GM23338 (cell line): Measurements from ENCODE around the gene TMEM169. TPM values are rescaled to one million over a fixed set of nuclear protein-coding genes. Genes with fewer than 3 reads are reported as not detected.
A peak's percentile ranks its signal among the peaks of the same experiment; 100 is the strongest.
"Not testable (repeated sequence)": the region's sequence is repeated elsewhere in the genome, so short reads cannot be mapped to it uniquely, and the experiment has no call there.

Experiments used
- ATAC-seq: fragments of 200-7000 bp; cut with Tn5 transposase; 3 replicates; pipeline ENCODE4 v1.9.1; 2020
- DNase-seq: peaks from one replicate; pipeline ENCODE4 v3.0.0-alpha.2; 2015; ENCODE audit warnings: low spot score
- H2AFZ ChIP-seq: fragments of 200-600 bp; sonication (generic); 2 replicates; pipeline ENCODE4 v1.8.0; 2016; ENCODE audit warnings: antibody characterized with exemption, mild to moderate bottlenecking, moderate library complexity
- H3F3A ChIP-seq: fragments of 200-600 bp; sonication (generic); replicated peaks from 2 replicates; pipeline ENCODE4 v1.8.0; 2017; ENCODE audit warnings: antibody characterized with exemption, mixed run types, low read depth
- H3K27ac ChIP-seq: fragments of 200-600 bp; sonication (generic); 2 replicates; pipeline ENCODE4 v1.6.1; 2016; ENCODE audit warnings: low read depth
- H3K27me3 ChIP-seq: fragments of 200-600 bp; sonication (generic); 2 replicates; pipeline ENCODE4 v1.8.0; 2016; ENCODE audit warnings: mild to moderate bottlenecking, mixed run types, moderate library complexity; ENCODE audit not compliant: insufficient read depth
- H3K36me3 ChIP-seq: fragments of 200-600 bp; sonication (generic); 2 replicates; pipeline ENCODE4 v1.8.0; 2016; ENCODE audit warnings: mild to moderate bottlenecking; ENCODE audit not compliant: insufficient read depth
- H3K4me1 ChIP-seq: fragments of 200-600 bp; sonication (generic); 2 replicates; pipeline ENCODE4 v1.8.0; 2016; ENCODE audit warnings: mild to moderate bottlenecking, moderate library complexity; ENCODE audit not compliant: insufficient read depth
- H3K4me2 ChIP-seq: fragments of 200-600 bp; sonication (generic); 2 replicates; pipeline ENCODE4 v1.7.1; 2017; ENCODE audit warnings: mixed run types
- H3K4me3 ChIP-seq: fragments of 200-600 bp; sonication (generic); 2 replicates; pipeline ENCODE4 v1.6.1; 2016; ENCODE audit warnings: mixed run types
- H3K79me2 ChIP-seq: fragments of 200-600 bp; sonication (generic); replicated peaks from 2 replicates; pipeline ENCODE4 v1.8.0; 2017; ENCODE audit warnings: mild to moderate bottlenecking; ENCODE audit not compliant: insufficient read depth
- H3K9me2 ChIP-seq: fragments of 200-600 bp; sonication (generic); 2 replicates; pipeline ENCODE4 v1.8.0; 2017; ENCODE audit not compliant: insufficient read depth
- H4K20me1 ChIP-seq: fragments of 200-600 bp; sonication (generic); replicated peaks from 2 replicates; pipeline ENCODE4 v1.8.0; 2017; ENCODE audit warnings: mild to moderate bottlenecking; ENCODE audit not compliant: insufficient read depth
- H3K27ac Mint-ChIP-seq: 2 replicates; pipeline ENCODE4 v1.8.0; 2020; ENCODE audit warnings: inconsistent platforms, mild to moderate bottlenecking, moderate library complexity, mixed read lengths
- H3K27me3 Mint-ChIP-seq: 3 replicates; pipeline ENCODE4 v1.8.0; 2022; ENCODE audit warnings: low read depth, mild to moderate bottlenecking, moderate library complexity, mixed read lengths, inconsistent platforms; ENCODE audit not compliant: insufficient read depth, poor library complexity
- H3K36me3 Mint-ChIP-seq: 3 replicates; pipeline ENCODE4 v1.8.0; 2021; ENCODE audit warnings: low read depth, mild to moderate bottlenecking, inconsistent platforms, moderate library complexity, mixed read lengths
- H3K4me1 Mint-ChIP-seq: 3 replicates; pipeline ENCODE4 v1.8.0; 2020; ENCODE audit warnings: mild to moderate bottlenecking, inconsistent platforms, mixed read lengths
- H3K4me3 Mint-ChIP-seq: 3 replicates; pipeline ENCODE4 v1.8.0; 2021; ENCODE audit warnings: moderate library complexity, mild to moderate bottlenecking, inconsistent platforms, mixed read lengths
- H3K9me3 Mint-ChIP-seq: 3 replicates; pipeline ENCODE4 v1.8.0; 2020; ENCODE audit warnings: moderate library complexity, mild to moderate bottlenecking, inconsistent platforms, mixed read lengths
- CREB1 ChIP-seq: fragments of 250-450 bp; sonication (Bioruptor Pico); IDR thresholded peaks from 2 replicates; pipeline ENCODE4 v1.5.0; 2020; ENCODE audit warnings: low read depth, mild to moderate bottlenecking, moderate library complexity
- CTCF ChIP-seq, 2 experiments: fragments of 200-600 bp in 1 of 2; sonication (generic) in 1 of 2; conservative IDR thresholded peaks; 2 replicates each; pipeline versions ENCODE4 v1.5.1 to v1.6.1; 2016 to 2017; ENCODE audit warnings: antibody characterized with exemption in 2 of 2, low read depth in 2 of 2, mild to moderate bottlenecking in 2 of 2, moderate library complexity in 1 of 2
- JUNB ChIP-seq: IDR thresholded peaks from one replicate; pipeline ENCODE4 v1.6.1; 2016; ENCODE audit warnings: antibody characterized with exemption; ENCODE audit not compliant: unreplicated experiment
- polyA plus RNA-seq: library from polyadenylated mRNA; unstranded; fragments of >200 nt; fragmentation: Nextera tagmentation; extraction: Ambion mirVana; gene quantifications from 2 replicates; pipeline ENCODE4 v1.2.1, GENCODE V29; 2016
- total RNA-seq: library from RNA; depleted of rRNA; stranded (reverse); fragments of >200 nt; shearing (Covaris generic); gene quantifications from 2 replicates; pipeline ENCODE4 v1.2.3, GENCODE V29; 2014

Gene TMEM169
- total and polyA plus RNA-seq, 2 experiments from 2014 or later, result 1.4 to 3.9 TPM

GRCh38 chr2:216134958-216135541, 53.3 kb downstream of the TMEM169 start:
- H3F3A ChIP-seq, result peaks cover 8% of the 10 kb centered on the region
- Mint-ChIP-seq H3K4me3 (no peak overlapping the region), H3K36me3 (peaks cover 95% of the 10 kb centered on the region), H3K27me3 (no peaks in the 10 kb centered on the region), H3K27ac (peak overlapping the region; percentile 24; the same call in 1 of the 2 replicates), H3K9me3 (no peaks in the 10 kb centered on the region; the same call in 2 of the 3 replicates), H3K4me1 (no peaks in the 10 kb centered on the region)
- H3K4me3 ChIP-seq, result no peak overlapping the region
- no peaks in the 10 kb centered on the region for H3K9me2 ChIP-seq
- H3K79me2 ChIP-seq, result peaks cover 72% of the 10 kb centered on the region
- H3K27me3 ChIP-seq, result no peaks in the 10 kb centered on the region
- peaks cover 41% of the 10 kb centered on the region for H4K20me1 ChIP-seq
- H2AFZ ChIP-seq, result no peak overlapping the region
- no peak overlapping the region for H3K4me2 ChIP-seq
- no peak for ATAC-seq
- H3K27ac ChIP-seq, result peak overlapping the region; percentile 60
- peaks cover 94% of the 10 kb centered on the region for H3K36me3 ChIP-seq
- no peaks in the 10 kb centered on the region for H3K4me1 ChIP-seq
- TF ChIP-seq JUNB (no peak), CREB1 (CRISPR knock-in tag) (no peak)
- no peak for DNase-seq

- H3K27ac ChIP-seq, result no peak overlapping the region
- ATAC-seq, result peak; percentile 76
- no peaks in the 10 kb centered on the region for H3K27me3 ChIP-seq
- no peak overlapping the region for H2AFZ ChIP-seq
- no peaks in the 10 kb centered on the region for H3K4me1 Mint-ChIP-seq
- H3K4me1 ChIP-seq, result no peaks in the 10 kb centered on the region
- no peak overlapping the region for H3K4me2 ChIP-seq
- H3K36me3 ChIP-seq, result peaks cover 94% of the 10 kb centered on the region
- H3K4me3 ChIP-seq, result no peak overlapping the region
- H3F3A ChIP-seq, result peaks cover 6% of the 10 kb centered on the region
- peaks cover 17% of the 10 kb centered on the region for H4K20me1 ChIP-seq
- no peaks in the 10 kb centered on the region; the same call in 2 of the 3 replicates for H3K9me3 Mint-ChIP-seq
- H3K27me3 Mint-ChIP-seq, result no peaks in the 10 kb centered on the region
- H3K9me2 ChIP-seq, result no peaks in the 10 kb centered on the region
- peaks cover 69% of the 10 kb centered on the region for H3K79me2 ChIP-seq
- DNase-seq, result peak; percentile 64
- H3K27ac Mint-ChIP-seq, result no peak overlapping the region
- TF ChIP-seq CTCF (conservative IDR thresholded peaks at IDR 0.05; ENCODE audit: low read depth in 2 of 2) (peak; percentile 67 to 68), JUNB (no peak)
- peaks cover 85% of the 10 kb centered on the region for H3K36me3 Mint-ChIP-seq
- H3K4me3 Mint-ChIP-seq, result no peak overlapping the region
These were observed 58.2 kb downstream of the TMEM169 start for GRCh38 chr2:216139884-216140283.

- Histone ChIP-seq H3K36me3 (peaks cover 82% of the 10 kb centered on the region), H3K79me2 (peaks cover 78% of the 10 kb centered on the region), H3K27ac (peak overlapping the region; percentile 39; the same call in 1 of the 2 replicates), H4K20me1 (peaks cover 33% of the 10 kb centered on the region)
- H3K4me1 ChIP-seq, DNase-seq, H3K27me3 Mint-ChIP-seq, ATAC-seq, H3K27me3 ChIP-seq, H3K4me3 Mint-ChIP-seq, H3K9me2 ChIP-seq, H3K27ac Mint-ChIP-seq, H3K9me3 Mint-ChIP-seq, H3K4me1 Mint-ChIP-seq, H3K4me3 ChIP-seq, H2AFZ ChIP-seq, H3K4me2 ChIP-seq, H3F3A ChIP-seq: not testable (repeated sequence)
- H3K36me3 Mint-ChIP-seq, result peaks cover 70% of the 10 kb centered on the region
These were observed 59.8 kb downstream of the TMEM169 start for GRCh38 chr2:216141516-216141915.
